Panc1 (cell line): ENCODE results near the gene DZANK1. TPM values are rescaled to one million over a fixed set of nuclear protein-coding genes. Genes with fewer than 3 reads are reported as not detected.

Source experiments
- ATAC-seq: fragments of 200-7000 bp; cut with Tn5 transposase; 2 replicates; pipeline ENCODE4 v1.9.1; 2020; ENCODE audit warnings: mild to moderate bottlenecking, moderate library complexity
- Bru-seq: library from RNA; stranded (reverse); fragments of 400-500 nt; gene quantifications from one replicate; lab custom pipeline; 2021; lab: Mats Ljungman, UMichigan
- BruChase-seq, 2 experiments: library from RNA; stranded (reverse); fragments of 400-500 nt; gene quantifications; one replicate each; lab custom pipeline; 2021; lab: Mats Ljungman, UMichigan
- BruUV-seq: library from RNA; stranded (reverse); fragments of 400-500 nt; replicated peaks from 2 replicates; lab custom pipeline; 2021; lab: Mats Ljungman, UMichigan
- CTCF ChIA-PET: fragments of 300-600 bp; sonication (Branson Sonifier 250); formaldehyde crosslinking; loops from one replicate; lab custom pipeline; 2022; ENCODE audit warnings: antibody characterized with exemption; lab: Charles Lee
- POLR2A ChIA-PET: fragments of 300-600 bp; sonication (Branson Sonifier 250); formaldehyde crosslinking; loops from one replicate; lab custom pipeline; 2022; ENCODE audit warnings: antibody characterized with exemption; lab: Charles Lee
- DNase-seq: peaks from one replicate; pipeline ENCODE4 v3.0.0-alpha.2; 2010; ENCODE audit warnings: low read depth, low spot score
- H3K27ac ChIP-seq: 2 replicates; pipeline ENCODE4 v1.5.1; 2011; ENCODE audit warnings: mild to moderate bottlenecking, low read length, inconsistent platforms
- H3K27me3 ChIP-seq: fragments of 200-500 bp; sonication (Bioruptor generic); 2 replicates; pipeline ENCODE4 v1.6.0; 2014; ENCODE audit warnings: low read length, inconsistent platforms; ENCODE audit not compliant: control insufficient read depth, insufficient read depth
- H3K36me3 ChIP-seq: fragments of 200-500 bp; sonication (Bioruptor generic); 2 replicates; pipeline ENCODE4 v1.5.1; 2014; ENCODE audit warnings: inconsistent platforms, mild to moderate bottlenecking, low read length, moderate library complexity; ENCODE audit not compliant: control insufficient read depth, insufficient read depth
- H3K4me1 ChIP-seq: 2 replicates; pipeline ENCODE4 v1.5.1; 2011; ENCODE audit warnings: inconsistent platforms, mild to moderate bottlenecking, low read length, moderate library complexity; ENCODE audit not compliant: control insufficient read depth, insufficient read depth
- H3K4me3 ChIP-seq, 2 experiments: 2 replicates each; pipeline ENCODE4 v1.5.1; 2011 to 2012; ENCODE audit warnings: low read depth in 2 of 2, low read length in 2 of 2, mild to moderate bottlenecking in 2 of 2, inconsistent platforms in 1 of 2, moderate library complexity in 1 of 2
- H3K9me3 ChIP-seq: fragments of 200-500 bp; sonication (Bioruptor generic); 2 replicates; pipeline ENCODE4 v1.5.1; 2014; ENCODE audit warnings: low read depth, mild to moderate bottlenecking, inconsistent platforms, low read length, moderate library complexity; ENCODE audit not compliant: control insufficient read depth, insufficient read depth
- CTCF ChIP-seq: fragments of 450-650 bp; IDR thresholded peaks from 2 replicates; pipeline ENCODE4 v1.5.1; 2017; ENCODE audit warnings: mild to moderate bottlenecking
- POLR2AphosphoS5 ChIP-seq: IDR thresholded peaks from 2 replicates; pipeline ENCODE4 v1.6.1; 2012; ENCODE audit warnings: mild to moderate bottlenecking, low read depth, low read length, moderate library complexity
- REST ChIP-seq, 2 experiments: IDR thresholded peaks; 2 replicates each; pipeline ENCODE4 v1.6.1; 2011 to 2012; ENCODE audit warnings: low read depth in 2 of 2, control low read depth in 1 of 2, low read length in 1 of 2, mild to moderate bottlenecking in 1 of 2, moderate library complexity in 1 of 2; ENCODE audit not compliant: insufficient read depth in 1 of 2
- SIN3A ChIP-seq: IDR thresholded peaks from 2 replicates; pipeline ENCODE4 v1.6.1; 2012; ENCODE audit warnings: low read depth, mild to moderate bottlenecking, low read length, moderate library complexity, borderline replicate concordance; ENCODE audit not compliant: insufficient read depth
- TCF7L2 ChIP-seq: IDR thresholded peaks from 2 replicates; pipeline ENCODE4 v1.6.1; 2011; ENCODE audit warnings: mild to moderate bottlenecking, low read depth, low read length, inconsistent platforms
- in situ Hi-C: cut with HindIII; loops from 2 replicates; pipeline ENCODE4 v1.10.0; 2016; ENCODE audit warnings: low sequenced_read_pairs, low pct_unique_long_range_greater_than_20kb
- intact Hi-C: fragments of 100-400 bp; cut with micrococcal nuclease; formaldehyde crosslinking; loops from one replicate; pipeline ENCODE4 v1.10.0; 2022; ENCODE audit not compliant: unreplicated experiment
- long read RNA-seq: library from polyadenylated mRNA; unstranded; transcript quantifications from one replicate; pipeline ENCODE4 v2.0.0, GENCODE V29; 2021; ENCODE audit not compliant: unreplicated experiment
- polyA plus RNA-seq: library from polyadenylated mRNA; unstranded; fragments of >200 nt; gene quantifications from one replicate; pipeline ENCODE4 v1.2.1, GENCODE V29; 2012; ENCODE audit warnings: missing spikeins; ENCODE audit not compliant: insufficient read length
- total RNA-seq: library from RNA; stranded (reverse); gene quantifications from one replicate; pipeline ENCODE4 v1.2.1, GENCODE V29; 2021; ENCODE audit not compliant: unreplicated experiment

DZANK1 gene
- total RNA-seq, result 3.0 TPM
- 4.4 TPM for polyA plus RNA-seq
- percentile 51 among the genes with signal in this experiment for Bru-seq, nascent RNA
- BruChase-seq, experiment 1, labeled RNA remaining after a 2-hour chase, result percentile 57 among the genes with signal in this experiment
- BruChase-seq, experiment 2, labeled RNA remaining after a 6-hour chase, result percentile 49 among the genes with signal in this experiment
- long read RNA-seq, partial matches to known transcripts, result 5 of 9 reads
- long read RNA-seq, other reads (novel, unspliced or antisense), result 4 of 9 reads

DNA sequence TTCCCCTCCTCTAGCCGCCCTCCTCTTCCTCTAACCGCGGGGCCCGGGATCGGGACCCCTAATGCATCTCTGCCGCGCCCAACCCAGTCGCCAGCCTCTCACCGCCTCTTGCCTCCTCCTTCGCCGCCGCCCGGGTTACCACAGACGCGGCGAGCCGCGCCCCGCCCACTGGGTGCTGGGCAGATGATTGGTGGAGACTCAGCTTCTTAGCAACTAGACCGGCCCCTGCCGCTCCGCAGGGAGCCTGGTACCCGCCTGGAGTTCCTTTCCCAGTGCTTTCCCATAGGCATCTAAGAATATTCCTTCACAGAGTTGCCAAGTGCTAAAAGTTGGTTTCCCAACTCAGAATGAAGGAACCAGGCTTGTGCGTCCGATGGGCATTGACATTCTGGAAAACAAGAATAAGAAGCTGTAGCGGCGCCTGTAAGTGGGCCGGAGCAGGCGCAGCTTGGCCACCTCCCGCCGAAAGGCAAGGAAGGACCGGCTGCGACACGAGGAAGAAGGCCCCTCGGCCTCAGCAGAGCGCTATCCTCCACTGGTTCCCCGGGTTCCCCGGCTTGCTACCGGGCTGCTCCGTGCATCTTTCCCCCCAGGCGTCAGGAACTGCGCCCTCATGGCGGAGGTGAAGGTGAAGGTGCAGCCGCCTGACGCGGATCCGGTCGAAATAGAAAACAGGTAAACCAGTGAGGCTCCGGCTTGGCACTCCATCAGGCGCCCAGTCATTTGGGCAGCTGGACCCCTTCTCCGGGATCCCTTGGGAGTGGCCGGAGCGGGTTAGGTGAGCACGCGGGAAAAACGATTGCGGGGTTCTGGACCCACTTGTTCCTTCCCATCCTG lies at the start of gene DZANK1, which contains the start of gene POLR3F:
DZANK1 (minus strand) TSS at position 137 of the 837 bp plus-strand sequence. CDS start 1,672 bp downstream, outside the sequence.
POLR3F (plus strand) TSS at position 497 of the 837 bp plus-strand sequence; CDS start at position 614, 117 bp downstream.
- DNase-seq (peak; percentile 93), ATAC-seq (peak; percentile 100)
- intact Hi-C loops (loop anchor here (5.0 kb wide), 1 partner anchor 180 kb away; the partner anchor contains the start of gene ZNF133), in situ Hi-C loops (no loop called here)
- peak within 1 kb of the TSS; percentile 90 for H3K27ac ChIP-seq
- no TSS peak for BruUV-seq
- H3K4me3 ChIP-seq, result peak within 1 kb of the TSS; percentile 98 to 99
- no peaks in the 10 kb centered on the region for H3K9me3 ChIP-seq
- H3K36me3 ChIP-seq, result no peaks in the 10 kb centered on the region; the same call in 1 of the 2 replicates
- TF ChIP-seq SIN3A (no peak; the same call in 1 of the 2 replicates), POLR2AphosphoS5 (peak; percentile 52; the same call in 1 of the 2 replicates)
- ChIA-PET POLR2A (interaction anchor here (1.0 to 1.5 kb wide), 2 partner anchors 40 to 42 kb away, joined by 4 read pairs; no protein-coding TSS in a partner anchor), CTCF (interaction anchor here (0.6 kb wide), 1 partner anchor 61 kb away, joined by 3 read pairs; no protein-coding TSS in a partner anchor)
- peaks cover 18% of the 10 kb centered on the region for H3K4me1 ChIP-seq
- H3K27me3 ChIP-seq, result no peaks in the 10 kb centered on the region

- intact Hi-C loops (no loop called here), in situ Hi-C loops (no loop called here)
- ATAC-seq (no peak), DNase-seq (no peak)
- Histone ChIP-seq H3K9me3 (no peaks in the 10 kb centered on the region), H3K27ac (no peak overlapping the region), H3K4me1 (no peaks in the 10 kb centered on the region), H3K36me3 (peaks cover 16% of the 10 kb centered on the region), H3K4me3 (no peak overlapping the region), H3K27me3 (no peaks in the 10 kb centered on the region)
- POLR2A ChIA-PET, result interaction anchor here (0.7 kb wide), 1 partner anchor 107 kb away, joined by 3 read pairs; no protein-coding TSS in a partner anchor
- no TSS peak for BruUV-seq
- TF ChIP-seq REST (IDR thresholded peaks at IDR 0.05; ENCODE audit: insufficient read depth in 1 of 2, low read depth in 2 of 2, low read length in 1 of 2) (no peak), SIN3A (no peak), POLR2AphosphoS5 (no peak), CTCF (no peak), TCF7L2 (no peak)
- CTCF ChIA-PET, result no interaction called here
These were observed 49.1 kb upstream of the DZANK1 start for GRCh38 chr20:18515973-18516372.
